NCI-H748 (cell line): Measurements from ENCODE around the gene TLE6.
A peak's percentile ranks its signal among the peaks of the same experiment; 100 is the strongest.
"Not testable (repeated sequence)": the region's sequence is repeated elsewhere in the genome, so short reads cannot be mapped to it uniquely, and the experiment has no call there.

ENCODE experiments used
- DNase-seq: peaks from one replicate; lab custom pipeline; 2025; ENCODE audit not compliant: unreplicated experiment; lab: John Stamatoyannopoulos, UW

TLE6 gene

DNA sequence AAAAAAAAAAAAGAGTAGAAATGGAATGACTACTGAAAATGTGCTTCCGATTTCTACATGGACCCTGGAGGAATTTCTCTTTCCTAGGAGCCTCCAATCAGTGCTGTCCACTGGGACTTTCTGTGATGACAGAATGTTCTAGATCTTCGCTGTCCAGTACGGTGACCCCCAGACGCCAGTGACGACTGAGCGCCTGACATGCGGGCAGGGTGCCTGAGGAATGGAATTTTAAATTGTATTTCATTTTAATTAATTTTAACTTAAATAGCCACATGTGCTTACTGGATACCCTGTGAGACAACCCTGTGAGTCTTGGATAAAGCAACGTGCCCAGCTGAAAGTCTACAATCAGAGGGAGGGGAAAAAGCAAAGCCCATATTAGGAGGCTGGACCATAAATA is 4.1 kb upstream of the TLE6 start:
- no peak for DNase-seq

DNA sequence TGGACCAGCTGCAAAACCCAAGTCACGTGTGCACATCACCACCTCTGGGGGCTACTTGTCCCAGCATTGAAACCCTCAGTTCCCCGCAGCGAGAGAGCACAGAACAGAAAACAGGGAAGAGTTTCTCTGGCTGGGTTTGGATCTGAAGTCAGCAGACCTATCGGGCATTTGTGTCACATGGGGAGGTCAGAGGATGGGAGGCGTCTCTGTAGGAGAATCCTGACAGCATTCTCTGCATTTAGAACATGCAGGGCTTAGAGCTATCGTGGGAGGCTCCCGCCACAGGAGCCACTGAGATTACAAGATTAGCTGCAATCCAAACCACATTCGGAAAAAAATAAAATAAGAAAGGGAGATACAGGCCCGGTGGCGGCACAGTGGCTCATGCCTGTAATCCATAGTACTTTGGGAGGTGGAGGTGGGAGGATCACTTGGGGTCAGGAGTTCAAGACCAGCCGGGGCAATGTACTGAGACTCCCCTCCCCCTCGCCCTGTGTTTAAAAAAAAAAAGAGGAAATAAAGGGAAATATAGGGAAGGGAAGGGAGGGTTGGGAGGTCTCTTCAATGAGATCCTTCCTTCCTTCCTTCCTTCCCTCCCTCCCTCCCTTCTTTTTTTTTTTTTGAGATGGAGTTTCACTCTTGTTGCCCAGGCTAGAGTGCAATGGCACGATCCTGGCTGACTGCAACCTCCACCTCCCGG is 2.9 kb upstream of the TLE6 start:
- DNase-seq: no peak

DNA sequence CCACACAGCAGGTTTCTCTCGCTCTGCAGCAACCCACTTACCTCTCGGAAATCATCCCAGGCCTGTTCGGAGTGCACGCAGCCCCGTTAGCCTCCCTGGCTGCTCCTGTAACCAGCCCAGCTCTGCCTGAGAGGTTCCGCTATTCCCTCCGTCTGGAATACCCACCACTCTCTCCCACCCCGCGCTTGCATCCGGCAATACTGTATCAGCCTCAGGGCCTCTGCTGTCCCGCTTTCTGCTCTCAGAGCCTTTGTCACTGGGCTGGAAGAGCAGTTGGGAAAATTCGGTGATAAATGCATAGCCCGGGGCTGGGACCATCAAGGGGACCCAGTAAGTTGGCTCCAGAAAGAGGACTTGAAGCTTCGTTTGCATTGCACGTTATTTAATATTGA is 759 bp upstream of the TLE6 start:
- peak; percentile 16 for DNase-seq

DNA sequence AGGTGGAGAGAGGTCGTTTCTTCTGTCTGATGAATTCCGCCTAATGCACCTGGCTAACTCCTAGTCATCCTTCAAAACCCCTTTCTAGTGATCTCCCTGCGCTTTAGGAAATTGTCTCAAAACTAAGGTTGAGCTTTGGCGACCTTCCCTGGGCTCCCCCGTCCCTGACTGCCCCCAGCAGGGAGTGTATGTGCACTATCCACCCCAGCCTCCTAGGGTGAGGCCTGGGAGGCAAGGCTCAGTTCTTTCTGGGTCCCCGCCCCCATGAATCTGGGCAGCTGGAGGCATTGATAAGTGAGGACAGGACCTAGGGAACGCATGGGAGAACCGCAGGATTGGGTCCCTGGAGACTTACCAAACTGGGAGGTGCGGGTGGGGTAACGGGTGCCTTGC is 378 bp downstream of the TLE6 start:
- DNase-seq: no peak

DNA sequence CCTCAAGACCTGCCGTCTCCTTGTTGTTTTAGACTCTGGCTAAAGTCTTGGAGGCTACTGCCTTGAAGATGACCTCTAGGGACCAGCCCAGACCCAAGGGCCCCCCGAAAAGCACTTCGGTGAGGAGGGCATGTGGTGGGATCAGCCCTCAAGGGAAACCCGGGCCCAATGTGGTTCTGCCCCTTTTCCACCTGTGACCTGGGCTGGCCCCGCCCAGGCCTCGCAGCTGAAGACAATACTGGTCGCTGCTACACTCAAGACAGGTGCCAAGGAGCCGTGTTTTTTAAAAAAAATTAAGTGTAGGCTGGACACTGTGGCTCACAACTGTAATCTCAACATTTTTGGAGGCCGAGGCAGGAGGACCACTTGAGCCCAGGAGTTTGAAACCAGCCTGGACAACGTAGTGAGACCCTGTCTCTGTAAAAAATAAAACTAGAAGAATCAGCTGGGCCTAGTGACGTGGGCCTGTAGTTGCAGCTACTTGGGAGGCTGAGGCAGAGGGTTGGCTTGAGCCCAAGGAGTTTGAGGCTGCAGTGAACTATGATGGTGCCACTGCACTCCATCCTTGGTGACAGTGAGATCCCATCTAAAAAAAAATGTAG is 903 bp downstream of the TLE6 start:
- DNase-seq: no peak

DNA sequence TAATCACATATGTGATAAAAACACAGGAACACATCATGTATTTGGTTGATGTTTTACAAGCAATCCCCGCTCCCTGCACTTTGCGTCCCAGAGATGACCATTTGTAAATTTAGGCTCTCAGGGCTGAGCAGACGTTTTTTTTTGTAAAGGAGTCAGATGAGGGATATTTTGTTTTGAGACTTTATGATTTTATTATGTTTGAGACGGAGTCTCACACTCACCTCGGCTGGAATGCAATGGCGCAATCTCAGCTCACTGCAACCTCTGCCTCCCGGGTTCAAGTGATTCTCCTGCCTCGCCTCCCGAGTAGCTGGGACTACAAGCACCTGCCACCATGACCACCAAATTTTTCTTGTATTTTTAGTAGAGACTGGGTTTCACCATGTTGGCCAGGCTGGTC is 1.4 kb downstream of the TLE6 start:
- no peak for DNase-seq

DNA sequence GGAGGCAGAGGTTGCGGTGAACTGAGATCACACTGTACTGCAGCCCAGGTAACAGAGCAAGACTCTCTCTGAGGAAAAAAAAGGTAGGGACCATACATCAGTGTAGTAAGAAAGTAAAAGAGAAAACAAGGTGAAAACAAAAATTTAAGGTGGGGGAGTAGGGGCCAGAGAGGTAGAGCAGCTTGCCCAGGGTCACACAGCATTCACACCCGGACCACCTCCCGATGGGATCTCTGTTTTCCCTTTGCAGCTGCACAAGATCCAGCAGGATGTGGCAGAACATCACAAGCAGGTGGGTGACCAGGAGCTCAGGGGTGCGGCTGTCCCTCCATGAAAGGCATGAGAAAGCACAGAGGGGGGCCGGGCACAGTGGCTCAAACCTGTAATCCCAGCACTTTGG is 4.5 kb downstream of the TLE6 start:
- no peak for DNase-seq

DNA sequence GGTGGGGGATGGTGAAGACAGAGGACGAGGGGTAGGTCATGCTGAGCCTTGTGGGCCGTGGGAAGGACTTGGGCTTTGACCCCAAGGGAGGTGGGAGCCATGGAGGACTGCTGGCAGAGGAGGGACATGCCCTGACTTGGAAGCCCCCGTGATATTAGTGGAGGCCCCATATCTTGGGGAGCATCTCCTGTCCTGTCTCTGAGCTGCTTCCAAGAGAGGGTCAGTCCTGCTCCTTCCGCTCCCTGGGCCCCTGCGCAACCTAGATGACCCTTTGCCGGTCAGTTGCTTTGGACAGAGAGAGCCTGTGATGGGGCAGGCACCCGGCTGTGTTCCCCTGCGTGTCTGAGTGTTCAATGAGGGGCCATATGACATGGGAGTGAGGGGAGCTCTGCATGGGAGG is 5.2 kb downstream of the TLE6 start:
- DNase-seq: no peak

DNA sequence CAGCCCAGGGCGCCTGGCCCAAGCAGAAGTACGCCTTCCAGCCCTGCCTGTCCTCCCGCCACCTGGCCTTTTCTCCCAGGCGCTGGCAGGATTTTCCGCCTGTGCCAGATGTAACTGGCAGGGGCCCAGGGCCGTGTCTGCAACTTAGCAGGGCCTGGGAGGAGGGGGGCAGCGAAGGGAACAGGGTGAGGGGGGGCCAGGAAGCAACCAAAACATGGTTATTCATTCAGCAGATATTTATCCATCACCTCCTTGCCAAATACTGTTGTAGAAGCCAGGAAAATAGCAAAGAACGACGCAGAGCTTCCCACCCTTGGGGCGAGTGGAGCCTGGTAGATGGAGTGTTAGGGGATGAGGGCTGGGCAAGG is 5.6 kb downstream of the TLE6 start:
- DNase-seq: peak; percentile 23

DNA sequence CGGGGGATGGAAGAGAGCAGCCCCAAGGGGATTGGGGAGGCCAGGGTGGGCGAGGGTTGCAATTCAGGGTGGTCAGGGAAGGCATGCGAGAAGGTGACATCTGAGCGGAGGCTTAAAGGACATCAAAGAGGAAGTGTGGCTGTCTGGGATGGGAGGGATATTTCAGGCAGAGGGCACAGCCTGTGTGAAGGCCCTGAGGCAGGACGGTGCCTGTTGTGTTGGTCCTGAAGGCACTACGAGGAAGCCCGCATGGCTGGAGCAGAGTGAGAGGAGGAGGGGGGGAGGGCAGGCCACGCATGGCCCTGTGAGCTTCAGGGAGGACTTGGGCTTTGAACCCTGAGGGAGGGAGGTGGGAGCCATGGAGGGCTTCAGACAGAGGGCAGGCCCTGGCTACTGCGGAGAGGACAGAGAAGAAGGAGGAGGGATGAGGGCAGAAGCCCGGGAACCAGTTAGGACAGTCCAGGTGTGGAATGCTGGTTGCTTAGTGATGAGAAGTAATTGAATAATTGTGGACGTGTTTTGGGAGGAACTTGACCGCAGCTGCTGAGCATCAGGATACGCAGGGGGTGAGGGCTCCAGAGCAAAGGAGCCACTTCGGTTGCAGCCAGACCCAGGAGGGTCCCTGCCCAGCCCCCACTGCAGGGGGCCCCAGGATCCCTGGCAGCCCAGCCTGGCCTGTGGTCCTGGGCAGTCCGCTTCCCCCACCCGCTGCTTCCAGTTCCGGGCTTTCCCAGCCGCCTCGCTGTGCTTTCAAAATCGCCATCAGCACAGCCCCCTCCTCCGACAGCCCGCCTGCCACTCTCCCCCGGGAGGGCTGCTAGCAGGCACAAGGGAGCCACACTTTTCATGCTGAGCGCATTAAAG is 6.2 kb downstream of the TLE6 start:
- DNase-seq: peak; percentile 76

DNA sequence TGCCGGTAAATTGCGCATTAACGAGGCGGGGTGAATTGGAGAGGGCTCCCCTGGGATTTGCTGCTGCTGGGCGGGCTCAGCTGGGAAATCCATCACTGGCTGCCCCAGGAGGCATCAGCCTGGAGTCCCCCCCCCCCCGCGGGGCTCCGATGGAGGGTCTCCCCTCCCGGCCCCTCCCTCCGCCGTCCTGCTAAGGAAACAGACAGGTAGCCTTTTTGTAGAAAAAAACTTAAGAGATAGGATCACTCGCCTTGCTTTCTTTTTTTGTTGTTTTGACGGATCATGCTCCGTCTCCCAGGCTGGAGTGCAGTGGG is 6.8 kb downstream of the TLE6 start:
- DNase-seq: no peak

DNA sequence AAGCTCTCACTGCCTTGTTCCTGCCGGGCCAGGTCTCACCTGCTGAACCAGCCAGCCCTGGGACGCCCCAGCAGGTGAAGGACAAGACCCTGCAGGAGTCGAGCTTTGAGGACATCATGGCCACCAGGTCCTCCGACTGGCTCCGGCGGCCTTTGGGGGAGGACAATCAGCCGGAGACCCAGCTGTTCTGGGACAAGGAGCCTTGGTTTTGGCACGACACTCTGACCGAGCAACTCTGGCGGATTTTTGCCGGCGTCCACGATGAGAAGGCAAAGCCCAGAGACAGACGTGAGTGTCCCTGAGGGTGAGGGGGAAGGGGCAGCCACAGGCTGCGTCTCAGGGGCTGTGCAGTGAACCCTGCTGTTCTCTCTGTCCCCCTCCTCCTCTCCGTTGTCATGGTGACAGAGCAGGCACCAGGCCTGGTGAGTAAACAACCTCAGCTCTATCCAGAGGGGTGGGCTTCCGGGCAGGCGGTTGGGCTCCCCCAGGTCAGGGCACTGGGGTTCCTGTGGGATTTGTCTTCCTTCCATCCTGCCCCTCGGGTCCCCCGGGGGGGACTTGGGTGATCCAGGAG is 9.7 kb downstream of the TLE6 start:
- peak; percentile 33 for DNase-seq

DNA sequence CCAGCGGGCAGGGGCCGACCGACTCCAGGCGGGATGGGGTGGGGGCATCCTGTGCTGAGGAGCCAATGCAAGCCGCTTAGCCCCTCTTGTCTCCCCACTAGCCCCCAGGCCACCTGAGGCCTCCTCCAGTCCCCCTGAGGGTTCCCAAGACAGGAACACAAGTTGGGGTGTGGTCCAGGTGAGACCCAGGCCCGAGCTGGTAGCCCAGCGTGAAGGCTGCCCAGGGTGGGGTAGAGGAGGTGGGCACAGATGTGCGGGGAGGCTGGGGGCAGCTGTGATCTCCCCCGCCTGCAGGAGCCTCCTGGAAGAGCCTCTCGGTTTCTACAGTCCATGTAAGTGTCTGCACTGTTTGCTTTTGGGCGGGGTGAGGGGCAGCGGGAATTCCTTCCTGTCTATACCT is 10.4 kb downstream of the TLE6 start:
- no peak for DNase-seq

DNA sequence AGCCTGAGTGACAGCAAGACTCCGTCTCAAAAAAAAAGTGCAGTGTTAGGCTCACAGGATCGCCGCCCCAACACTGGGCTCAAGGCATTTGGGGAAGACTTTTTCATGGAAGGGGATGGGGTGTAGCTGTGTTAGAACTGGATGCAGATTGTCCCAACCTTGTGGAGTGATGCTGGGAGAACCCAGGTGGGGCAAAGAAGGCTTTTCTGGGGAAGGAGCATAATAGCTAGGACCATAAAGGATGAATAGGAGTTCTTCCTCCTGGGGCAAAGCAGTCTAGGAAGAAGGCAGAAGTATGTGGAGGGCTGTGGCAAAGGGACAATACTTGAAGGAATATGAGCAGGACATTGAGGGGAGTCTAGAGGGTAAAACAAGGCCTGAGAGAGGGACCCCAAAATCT is 11.2 kb downstream of the TLE6 start:
- DNase-seq: no peak

DNA sequence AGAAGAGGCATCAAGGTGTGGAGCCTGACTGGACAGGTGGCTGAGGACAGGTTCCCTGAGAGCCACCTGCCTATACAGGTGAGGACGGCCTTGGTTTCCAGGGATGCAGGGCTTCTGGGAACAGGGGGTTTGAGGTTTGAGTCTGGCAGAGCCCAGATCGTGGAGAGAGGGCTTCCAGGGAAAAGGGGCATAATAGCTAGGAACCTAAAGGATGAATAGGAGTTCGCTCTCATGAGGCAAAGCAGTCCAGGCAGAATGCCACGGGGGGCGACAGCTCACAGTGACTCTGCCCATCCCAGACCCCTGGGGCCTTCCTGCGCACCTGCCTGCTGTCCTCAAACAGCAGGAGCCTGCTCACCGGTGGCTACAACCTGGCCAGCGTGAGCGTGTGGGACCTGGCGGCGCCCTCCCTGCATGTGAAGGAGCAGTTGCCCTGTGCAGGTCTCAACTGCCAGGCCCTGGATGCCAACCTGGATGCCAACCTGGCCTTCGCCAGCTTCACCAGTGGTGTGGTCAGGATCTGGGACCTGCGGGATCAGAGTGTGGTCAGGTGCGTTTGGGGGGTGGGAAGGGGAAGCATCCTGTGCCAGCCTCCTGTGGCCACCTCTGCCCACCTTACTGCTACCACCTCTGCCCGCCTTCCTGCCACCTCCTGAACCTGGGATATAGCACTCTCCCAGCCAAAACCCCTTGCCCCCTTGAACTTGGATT is 12.0 kb downstream of the TLE6 start:
- DNase-seq: no peak

DNA sequence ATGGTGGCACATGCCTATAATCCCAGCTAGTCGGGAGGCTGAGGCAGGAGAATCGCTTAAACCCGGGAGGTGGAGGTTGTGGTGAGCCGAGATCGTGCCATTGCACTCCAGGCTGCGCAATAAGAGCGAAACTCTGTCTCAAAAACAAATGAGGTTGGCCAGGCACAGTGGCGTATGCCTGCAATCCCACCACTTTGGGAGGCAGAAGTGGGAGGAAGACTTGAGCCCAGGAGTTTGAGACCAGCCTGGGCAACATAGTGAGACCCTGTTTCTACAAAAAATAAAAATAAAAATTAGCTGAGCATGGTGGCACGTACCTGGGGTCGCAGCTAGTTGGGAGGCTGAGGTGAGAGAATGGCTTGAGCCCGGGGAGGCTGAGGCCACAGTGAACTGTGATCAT is 15.0 kb downstream of the TLE6 start:
- not testable (repeated sequence) for DNase-seq

DNA sequence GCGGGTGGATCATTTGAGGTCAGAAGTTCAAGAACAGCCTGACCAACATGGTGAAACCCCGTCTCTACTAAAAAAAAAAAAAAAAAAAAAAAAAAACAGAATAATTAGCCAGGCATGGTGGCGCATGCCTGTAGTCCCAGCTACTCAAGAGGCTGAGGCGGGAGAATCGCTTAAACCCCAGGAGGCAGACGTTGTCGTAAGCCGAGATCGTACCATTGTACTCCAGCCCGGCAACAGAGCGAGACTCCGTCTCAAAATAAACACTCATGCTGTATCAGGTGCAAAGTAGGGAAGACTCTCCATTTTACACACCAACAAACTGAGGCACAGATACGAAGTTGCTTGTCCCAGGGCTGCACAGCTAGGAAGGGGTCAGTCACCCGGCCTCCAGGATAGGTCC is 15.6 kb downstream of the TLE6 start:
- DNase-seq: no peak

DNA sequence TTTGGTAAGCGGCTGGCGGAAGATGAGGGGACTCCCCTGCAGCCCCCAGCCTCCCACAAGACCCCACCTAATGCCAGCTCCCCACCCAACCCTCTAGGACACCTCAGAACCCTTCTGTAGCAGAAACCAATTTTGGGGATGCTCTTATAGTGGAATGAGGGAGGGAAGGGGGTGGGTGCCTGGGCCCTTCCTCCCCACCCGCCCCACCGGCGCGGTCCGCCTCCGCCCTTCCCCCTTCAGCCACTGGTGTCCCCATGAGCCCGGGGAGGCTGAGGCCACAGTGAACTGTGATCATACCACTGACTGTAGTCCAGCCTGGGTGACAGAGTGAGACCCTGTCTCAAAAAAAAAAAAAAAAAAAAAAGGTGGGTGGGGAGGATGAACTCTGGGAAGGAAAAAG is 16.2 kb downstream of the TLE6 start:
- DNase-seq: no peak

DNA sequence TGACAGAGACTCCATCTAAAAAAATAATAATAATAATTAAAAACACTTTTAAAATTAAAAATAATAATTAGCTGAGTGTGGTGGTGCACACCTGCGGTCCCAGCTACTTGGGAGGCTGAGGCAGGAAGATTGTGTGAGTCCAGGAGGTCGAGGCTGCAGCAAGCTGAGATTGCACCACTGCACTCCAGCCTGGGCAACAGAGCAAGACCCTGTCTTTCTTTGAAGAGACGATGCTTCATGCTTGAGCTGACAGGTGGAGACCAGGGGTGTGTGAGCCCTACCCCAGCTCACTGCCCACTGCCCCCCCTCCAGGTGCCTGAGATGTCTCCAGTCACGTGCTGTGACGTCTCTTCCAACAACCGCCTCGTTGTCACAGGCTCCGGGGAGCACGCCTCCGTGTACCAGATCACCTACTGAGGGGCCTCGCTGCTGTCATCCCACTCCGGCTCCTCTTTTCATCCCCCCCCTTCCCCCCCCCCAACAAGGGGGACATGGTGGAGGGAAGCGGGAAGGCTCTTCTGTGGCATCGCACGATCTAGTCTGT is 17.3 kb downstream of the TLE6 start:
- no peak for DNase-seq

DNA sequence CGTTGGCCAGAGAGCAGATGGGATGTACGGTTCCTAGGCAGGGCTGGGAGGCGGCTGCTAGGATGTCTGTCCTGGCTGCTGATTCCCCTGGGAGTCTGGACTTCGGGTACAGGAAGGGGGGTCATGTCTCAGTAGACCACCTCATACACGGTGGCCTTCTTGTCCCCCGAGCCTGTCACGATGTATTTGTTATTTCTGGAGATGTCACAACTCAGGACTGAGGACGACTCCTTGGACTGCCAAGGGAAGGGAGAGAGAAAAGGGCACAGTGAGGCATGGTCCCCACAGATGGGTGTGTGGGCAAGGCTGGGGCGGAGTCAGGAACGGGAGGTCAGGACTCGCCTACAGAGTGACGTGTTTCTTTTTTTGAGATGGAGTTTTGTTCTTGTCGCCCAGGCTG is 20.4 kb downstream of the TLE6 start:
- DNase-seq: no peak

DNA sequence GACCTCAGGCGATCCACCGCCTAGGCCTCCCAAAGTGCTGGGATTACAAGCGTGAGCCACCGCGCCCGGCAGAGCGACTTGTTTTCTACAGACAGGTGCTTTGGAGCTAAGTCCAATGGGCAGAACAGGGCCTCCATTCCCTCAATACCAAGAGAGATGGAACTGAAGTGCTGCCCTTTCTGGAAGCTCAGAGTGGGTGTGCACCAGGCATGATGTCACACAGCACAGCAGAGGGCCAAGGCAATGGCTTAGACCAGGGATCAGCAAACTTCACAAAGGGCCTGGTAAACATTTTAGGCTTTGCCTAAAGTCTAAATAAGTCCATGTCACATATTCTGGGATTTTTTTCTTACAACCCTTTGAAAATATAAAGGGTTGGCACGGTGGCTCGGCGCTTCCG is 21.3 kb downstream of the TLE6 start:
- DNase-seq: no peak
